Endothelial cell of umbilical vein (primary cell): ENCODE results near the gene KATNB1.

Experiments
- EZH2 ChIP-seq: IDR thresholded peaks from 2 replicates; pipeline ENCODE4 v1.6.1; 2012; ENCODE audit warnings: borderline replicate concordance, low read depth, mild to moderate bottlenecking, moderate library complexity, low read length, inconsistent platforms; ENCODE audit not compliant: severe bottlenecking
- FOS ChIP-seq: IDR thresholded peaks from 2 replicates; pipeline ENCODE4 v1.6.1; 2011; ENCODE audit warnings: mild to moderate bottlenecking, low read length, moderate library complexity, borderline replicate concordance; ENCODE audit not compliant: insufficient read depth
- MYC ChIP-seq: IDR thresholded peaks from one replicate; pipeline ENCODE4 v1.6.1; 2011; ENCODE audit warnings: mild to moderate bottlenecking, low read depth, low read length
- POLR2A ChIP-seq: IDR thresholded peaks from 2 replicates; pipeline ENCODE4 v1.6.1; 2012; ENCODE audit warnings: low read depth, mild to moderate bottlenecking, control low read depth, low read length
- POLR2AphosphoS5 ChIP-seq: IDR thresholded peaks from 2 replicates; pipeline ENCODE4 v1.6.1; 2012; ENCODE audit warnings: low read depth, mild to moderate bottlenecking, control low read depth, low read length, moderate library complexity; ENCODE audit not compliant: insufficient read depth
- TF ChIP-seq, protein P1 (sequence below), 2 donors: IDR thresholded peaks; 1 replicate in 1 of 2; 2 replicates in 1 of 2; pipeline ENCODE4 v1.5.1; 2011; ENCODE audit warnings: low read length in 2 of 2, mild to moderate bottlenecking in 2 of 2, moderate library complexity in 2 of 2, control low read depth in 1 of 2, inconsistent platforms in 1 of 2, low read depth in 1 of 2; ENCODE audit not compliant: insufficient read depth in 1 of 2; ENCODE audit errors: extremely low read depth in 1 of 2

DNA sequence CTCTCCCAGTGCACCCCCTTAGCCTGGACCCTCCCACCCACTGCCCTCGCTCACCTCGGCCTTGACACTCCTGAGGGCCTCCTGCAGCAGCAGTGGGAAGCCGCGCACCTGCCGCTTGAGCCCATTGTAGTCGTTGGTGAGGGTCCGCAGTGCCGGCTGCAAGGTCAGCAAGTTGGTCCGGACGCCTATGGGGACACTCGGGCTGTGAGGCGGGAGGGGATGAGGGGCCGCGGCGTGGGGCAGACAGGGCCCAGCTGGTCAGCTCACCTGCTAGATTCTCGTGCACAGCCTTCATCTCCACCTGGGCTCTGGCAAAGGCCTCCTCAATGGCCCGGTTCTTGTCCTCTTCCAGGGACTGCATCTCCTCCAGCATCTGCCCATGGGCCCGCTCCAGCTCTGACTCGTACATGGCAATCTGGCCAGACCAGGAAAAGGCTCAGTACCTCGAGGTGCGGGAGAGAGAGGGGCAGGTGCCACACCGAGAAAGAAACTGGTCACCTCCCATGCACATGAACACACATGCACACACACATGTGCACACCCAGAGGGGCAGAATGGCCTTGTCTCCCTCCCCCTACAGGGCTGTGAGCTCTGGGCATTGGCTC, 34.1 kb downstream of the KATNB1 start:
- TF ChIP-seq, protein P1, sequence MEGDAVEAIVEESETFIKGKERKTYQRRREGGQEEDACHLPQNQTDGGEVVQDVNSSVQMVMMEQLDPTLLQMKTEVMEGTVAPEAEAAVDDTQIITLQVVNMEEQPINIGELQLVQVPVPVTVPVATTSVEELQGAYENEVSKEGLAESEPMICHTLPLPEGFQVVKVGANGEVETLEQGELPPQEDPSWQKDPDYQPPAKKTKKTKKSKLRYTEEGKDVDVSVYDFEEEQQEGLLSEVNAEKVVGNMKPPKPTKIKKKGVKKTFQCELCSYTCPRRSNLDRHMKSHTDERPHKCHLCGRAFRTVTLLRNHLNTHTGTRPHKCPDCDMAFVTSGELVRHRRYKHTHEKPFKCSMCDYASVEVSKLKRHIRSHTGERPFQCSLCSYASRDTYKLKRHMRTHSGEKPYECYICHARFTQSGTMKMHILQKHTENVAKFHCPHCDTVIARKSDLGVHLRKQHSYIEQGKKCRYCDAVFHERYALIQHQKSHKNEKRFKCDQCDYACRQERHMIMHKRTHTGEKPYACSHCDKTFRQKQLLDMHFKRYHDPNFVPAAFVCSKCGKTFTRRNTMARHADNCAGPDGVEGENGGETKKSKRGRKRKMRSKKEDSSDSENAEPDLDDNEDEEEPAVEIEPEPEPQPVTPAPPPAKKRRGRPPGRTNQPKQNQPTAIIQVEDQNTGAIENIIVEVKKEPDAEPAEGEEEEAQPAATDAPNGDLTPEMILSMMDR (IDR thresholded peaks at IDR 0.05; ENCODE audit: extremely low read depth in 1 of 2, insufficient read depth in 1 of 2, low read depth in 1 of 2, low read length in 2 of 2), result no peak
- TF ChIP-seq POLR2A (no peak), EZH2 (no peak), FOS (no peak), MYC (no peak), POLR2AphosphoS5 (no peak)
